Smooth muscle cell (in vitro differentiated cells): Measurements from ENCODE around the gene AKT1S1. TPM values are rescaled to one million over a fixed set of nuclear protein-coding genes. Genes with fewer than 3 reads are reported as not detected.
A peak's percentile ranks its signal among the peaks of the same experiment; 100 is the strongest.
"Not testable (repeated sequence)": the region's sequence is repeated elsewhere in the genome, so short reads cannot be mapped to it uniquely, and the experiment has no call there.

Source experiments
- DNase-seq: peaks from one replicate; lab custom pipeline; 2025; ENCODE audit not compliant: unreplicated experiment; lab: John Stamatoyannopoulos, UW
- H2AFZ ChIP-seq: fragments of 200-600 bp; sonication (generic); 2 replicates; pipeline ENCODE4 v1.6.0; 2016; ENCODE audit warnings: antibody characterized with exemption, low read depth, mild to moderate bottlenecking
- H3F3A ChIP-seq: fragments of 200-600 bp; sonication (generic); 2 replicates; pipeline ENCODE4 v1.6.0; 2017; ENCODE audit warnings: antibody characterized with exemption, low read depth
- H3K27ac ChIP-seq: fragments of 200-600 bp; sonication (generic); 2 replicates; pipeline ENCODE4 v1.5.1; 2016; ENCODE audit warnings: low read depth, mild to moderate bottlenecking
- H3K27me3 ChIP-seq: fragments of 200-600 bp; sonication (generic); 2 replicates; pipeline ENCODE4 v1.6.1; 2016; ENCODE audit warnings: low read depth, mild to moderate bottlenecking
- H3K36me3 ChIP-seq: fragments of 200-600 bp; sonication (generic); 2 replicates; pipeline ENCODE4 v1.5.1; 2016; ENCODE audit warnings: low read depth
- H3K4me1 ChIP-seq: fragments of 200-600 bp; sonication (generic); 2 replicates; pipeline ENCODE4 v1.5.1; 2016; ENCODE audit warnings: low read depth
- H3K4me2 ChIP-seq: fragments of 200-600 bp; sonication (generic); 2 replicates; pipeline ENCODE4 v1.6.0; 2016; ENCODE audit warnings: mild to moderate bottlenecking
- H3K4me3 ChIP-seq: fragments of 200-600 bp; sonication (generic); 2 replicates; pipeline ENCODE4 v1.5.1; 2016; ENCODE audit warnings: mild to moderate bottlenecking
- H3K79me2 ChIP-seq: fragments of 200-600 bp; sonication (generic); 2 replicates; pipeline ENCODE4 v1.6.0; 2016; ENCODE audit warnings: low read depth, mild to moderate bottlenecking
- H3K9ac ChIP-seq: fragments of 200-600 bp; sonication (generic); 2 replicates; pipeline ENCODE4 v1.6.0; 2016; ENCODE audit warnings: low read depth
- H3K9me3 ChIP-seq: fragments of 200-600 bp; sonication (generic); replicated peaks from 2 replicates; pipeline ENCODE4 v1.5.1; 2016; ENCODE audit warnings: low read depth
- H4K20me1 ChIP-seq: fragments of 200-600 bp; sonication (generic); 2 replicates; pipeline ENCODE4 v1.6.0; 2016; ENCODE audit warnings: low read depth
- WGBS: methylation state at CpG from one replicate; pipeline ENCODE4 v1.1.7; 2016; ENCODE audit warnings: low lambda C conversion rate; 5-methylcytosine and 5-hydroxymethylcytosine counted together
- polyA plus RNA-seq: library from polyadenylated mRNA; unstranded; fragments of >200 nt; fragmentation: Nextera tagmentation; extraction: Ambion mirVana; gene quantifications from 2 replicates; pipeline ENCODE4 v1.2.1, GENCODE V29; 2016
- total RNA-seq: library from RNA; depleted of rRNA; stranded (reverse); fragments of >200 nt; gene quantifications from 2 replicates; pipeline ENCODE4 v1.2.3, GENCODE V29; 2014
- TF ChIP-seq, protein P1 (sequence below): fragments of 200-600 bp; sonication (generic); IDR thresholded peaks from 2 replicates; pipeline ENCODE4 v1.5.1; 2017; ENCODE audit warnings: borderline replicate concordance, mild to moderate bottlenecking, antibody characterized with exemption; ENCODE audit not compliant: insufficient read depth, poor library complexity, severe bottlenecking

The AKT1S1 gene
- 10.4 and 15.8 TPM in 2 replicates for total RNA-seq
- 60.2 and 72.2 TPM in 2 replicates for polyA plus RNA-seq

- H3K27me3 ChIP-seq = no peaks in the 10 kb centered on the region
- no peaks in the 10 kb centered on the region for H3K9me3 ChIP-seq
- peak within 1 kb of the TSS; percentile 71 for H2AFZ ChIP-seq
- H3K4me2 ChIP-seq = peak within 1 kb of the TSS; percentile 96
- H3K79me2 ChIP-seq = peaks cover 25% of the 10 kb centered on the region
- no peaks in the 10 kb centered on the region for H3K36me3 ChIP-seq
- DNase-seq = peak; percentile 99
- peak within 1 kb of the TSS; percentile 72 for H3K4me3 ChIP-seq
- H4K20me1 ChIP-seq = peaks cover 5% of the 10 kb centered on the region
- H3F3A ChIP-seq = peaks cover 3% of the 10 kb centered on the region
- H3K9ac ChIP-seq = peak within 1 kb of the TSS; percentile 95
- peak within 1 kb of the TSS; percentile 96 for H3K27ac ChIP-seq
- WGBS = 1% methylated on average over 61 of the region's 61 CpGs
- TF ChIP-seq, protein P1, sequence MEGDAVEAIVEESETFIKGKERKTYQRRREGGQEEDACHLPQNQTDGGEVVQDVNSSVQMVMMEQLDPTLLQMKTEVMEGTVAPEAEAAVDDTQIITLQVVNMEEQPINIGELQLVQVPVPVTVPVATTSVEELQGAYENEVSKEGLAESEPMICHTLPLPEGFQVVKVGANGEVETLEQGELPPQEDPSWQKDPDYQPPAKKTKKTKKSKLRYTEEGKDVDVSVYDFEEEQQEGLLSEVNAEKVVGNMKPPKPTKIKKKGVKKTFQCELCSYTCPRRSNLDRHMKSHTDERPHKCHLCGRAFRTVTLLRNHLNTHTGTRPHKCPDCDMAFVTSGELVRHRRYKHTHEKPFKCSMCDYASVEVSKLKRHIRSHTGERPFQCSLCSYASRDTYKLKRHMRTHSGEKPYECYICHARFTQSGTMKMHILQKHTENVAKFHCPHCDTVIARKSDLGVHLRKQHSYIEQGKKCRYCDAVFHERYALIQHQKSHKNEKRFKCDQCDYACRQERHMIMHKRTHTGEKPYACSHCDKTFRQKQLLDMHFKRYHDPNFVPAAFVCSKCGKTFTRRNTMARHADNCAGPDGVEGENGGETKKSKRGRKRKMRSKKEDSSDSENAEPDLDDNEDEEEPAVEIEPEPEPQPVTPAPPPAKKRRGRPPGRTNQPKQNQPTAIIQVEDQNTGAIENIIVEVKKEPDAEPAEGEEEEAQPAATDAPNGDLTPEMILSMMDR = no peak
- H3K4me1 ChIP-seq = peaks cover 12% of the 10 kb centered on the region
Observed at GRCh38 chr19:49877020-49877878, at the start of gene AKT1S1, which contains the start of gene TBC1D17. Gene AKT1S1, minus strand, starts transcription at chr19:49877355. Its CDS starts 4,060 bp downstream, at chr19:49873295. Gene TBC1D17, plus strand, starts transcription at chr19:49877702. Its CDS starts 22 bp downstream, at chr19:49877724.

DNA sequence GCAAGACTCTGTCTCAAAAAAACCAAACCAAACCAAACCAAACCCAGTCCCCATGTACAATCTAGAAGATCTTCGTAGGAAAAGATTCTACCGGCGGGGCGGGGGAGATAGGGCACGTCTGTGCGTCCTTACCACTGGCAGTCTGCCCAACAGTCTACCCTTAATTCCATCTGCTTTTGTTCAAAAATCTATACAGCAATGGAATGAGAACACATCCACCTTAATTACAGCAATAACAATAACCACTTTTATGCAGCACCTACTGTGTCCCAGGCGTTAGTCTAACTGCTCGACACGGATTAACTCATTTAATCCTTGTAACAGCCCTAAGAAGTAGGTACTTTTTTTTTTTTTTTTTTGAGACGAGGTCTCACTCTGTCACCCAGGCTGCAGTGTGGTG is 49.4 kb upstream of the AKT1S1 start:
- no peak overlapping the region for H3K4me2 ChIP-seq
- H3K27me3 ChIP-seq = no peaks in the 10 kb centered on the region
- H2AFZ ChIP-seq = no peak overlapping the region
- no peak overlapping the region for H3K4me3 ChIP-seq
- no peaks in the 10 kb centered on the region for H3K36me3 ChIP-seq
- H3K79me2 ChIP-seq = peaks cover 47% of the 10 kb centered on the region
- WGBS = 99% methylated on average over 10 of the region's 10 CpGs
- peaks cover 3% of the 10 kb centered on the region for H3K4me1 ChIP-seq
- no peak for DNase-seq
- no peaks in the 10 kb centered on the region for H3K9me3 ChIP-seq
- no peak overlapping the region for H3K27ac ChIP-seq
- H4K20me1 ChIP-seq = peaks cover 64% of the 10 kb centered on the region
- H3K9ac ChIP-seq = no peak overlapping the region
- peaks cover 17% of the 10 kb centered on the region for H3F3A ChIP-seq
- TF ChIP-seq, protein P1 = no peak

DNA sequence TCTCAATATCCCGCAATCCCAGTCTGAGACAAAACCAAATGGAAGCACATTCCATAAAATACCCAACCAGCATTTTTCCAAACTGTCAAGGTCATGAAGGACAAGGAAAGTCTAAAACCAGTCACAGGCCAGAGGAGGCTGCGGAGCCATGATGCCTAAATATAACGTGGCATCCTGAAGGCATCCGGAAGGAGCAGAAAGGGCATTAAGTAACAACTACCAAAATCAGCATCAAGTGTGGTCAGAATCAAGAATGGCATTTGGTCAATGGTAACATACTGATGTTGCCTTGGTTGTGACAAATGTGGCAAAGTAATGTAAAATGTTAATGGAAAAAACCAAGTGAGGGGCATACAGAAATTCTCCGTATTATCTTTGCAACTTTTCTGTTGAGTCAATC is 48.3 kb upstream of the AKT1S1 start:
- TF ChIP-seq, protein P1 = no peak
- peaks cover 70% of the 10 kb centered on the region for H4K20me1 ChIP-seq
- 99% methylated on average over 5 of the region's 5 CpGs for WGBS

DNA sequence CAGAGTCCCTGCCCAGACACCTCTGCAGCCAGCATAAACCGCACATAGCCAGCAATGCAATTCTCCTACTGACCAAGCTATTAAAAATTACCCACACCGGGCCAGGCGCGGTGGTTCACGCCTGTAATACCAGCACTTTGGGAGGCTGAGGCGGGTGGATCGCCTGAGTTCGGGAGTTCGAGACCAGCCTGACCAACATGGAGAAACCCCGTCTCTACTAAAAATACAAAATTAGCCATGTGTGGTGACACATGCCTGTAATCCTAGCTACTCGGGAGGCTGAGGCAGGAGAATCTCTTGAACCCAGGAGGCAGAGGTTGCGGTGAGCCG is 47.7 kb upstream of the AKT1S1 start:
- H3K79me2 ChIP-seq = peaks cover 62% of the 10 kb centered on the region
- not testable (repeated sequence) for H3K9ac ChIP-seq, H3K27me3 ChIP-seq, DNase-seq, H3K4me3 ChIP-seq, H2AFZ ChIP-seq, H3K4me1 ChIP-seq, H3K4me2 ChIP-seq, H3F3A ChIP-seq, H3K36me3 ChIP-seq, H3K27ac ChIP-seq, H3K9me3 ChIP-seq
- H4K20me1 ChIP-seq = peaks cover 74% of the 10 kb centered on the region
- WGBS = 97% methylated on average over 13 of the region's 13 CpGs

More for the DNA sequence above, 48.3 kb upstream of the AKT1S1 start:
- Histone ChIP-seq H3K27ac (no peak overlapping the region), H3K36me3 (no peaks in the 10 kb centered on the region), H3K4me1 (peaks cover 3% of the 10 kb centered on the region), H3K27me3 (no peaks in the 10 kb centered on the region), H3K9me3 (no peaks in the 10 kb centered on the region), H3K4me2 (no peak overlapping the region), H2AFZ (no peak overlapping the region), H3K4me3 (no peak overlapping the region), H3K9ac (no peak overlapping the region), H3F3A (peaks cover 7% of the 10 kb centered on the region), H3K79me2 (peaks cover 57% of the 10 kb centered on the region)
- DNase-seq = no peak
